GM18517 (cell line): ENCODE measurements around the gene ZNF213.

Source experiments
- ATAC-seq: cut with Tn5 transposase; IDR thresholded peaks from one replicate; pipeline ENCODE4 v1.9.1; 2021; ENCODE audit warnings: mild to moderate bottlenecking, moderate library complexity; ENCODE audit not compliant: unreplicated experiment

ZNF213 gene

DNA sequence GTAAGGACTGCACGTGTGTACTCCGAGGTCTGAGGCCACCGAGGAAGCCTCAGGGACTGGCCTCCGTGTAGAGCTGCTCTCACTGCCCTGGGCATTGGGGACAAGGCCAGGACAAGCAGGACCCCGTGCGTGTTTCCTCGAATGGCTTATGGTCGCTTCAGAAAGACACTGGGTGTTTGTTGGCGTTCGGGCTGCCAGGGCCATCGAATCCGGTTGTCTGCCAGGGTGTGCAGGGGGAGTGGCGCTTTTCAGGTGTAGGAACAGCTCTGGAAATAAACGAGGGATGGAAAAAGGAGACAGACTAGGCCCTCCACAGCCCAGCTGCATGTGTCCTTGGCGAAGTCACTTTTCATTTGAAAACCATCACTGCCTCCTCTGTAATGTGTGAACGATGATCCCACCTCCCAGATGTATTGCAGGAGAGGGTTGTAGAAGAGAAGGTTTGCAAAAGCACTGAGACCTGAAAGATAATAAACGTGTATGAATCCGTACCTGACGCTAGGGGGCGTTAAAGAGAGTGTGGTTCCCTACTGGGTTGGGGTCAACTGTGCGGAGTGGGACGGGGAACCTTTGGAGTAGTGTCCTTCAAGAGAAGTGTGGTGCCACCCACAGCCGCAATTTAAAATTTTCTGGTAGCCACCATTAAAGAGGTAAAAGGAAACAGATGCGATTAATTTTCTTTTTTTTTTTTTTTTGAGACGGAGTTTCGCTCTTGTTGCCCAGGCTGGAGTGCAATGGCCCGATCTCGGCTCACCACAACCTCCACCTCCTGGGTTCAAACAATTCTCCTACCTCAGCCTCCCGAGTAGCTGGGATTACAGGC is 33.6 kb upstream of the ZNF213 start:
- ATAC-seq = no peak

DNA sequence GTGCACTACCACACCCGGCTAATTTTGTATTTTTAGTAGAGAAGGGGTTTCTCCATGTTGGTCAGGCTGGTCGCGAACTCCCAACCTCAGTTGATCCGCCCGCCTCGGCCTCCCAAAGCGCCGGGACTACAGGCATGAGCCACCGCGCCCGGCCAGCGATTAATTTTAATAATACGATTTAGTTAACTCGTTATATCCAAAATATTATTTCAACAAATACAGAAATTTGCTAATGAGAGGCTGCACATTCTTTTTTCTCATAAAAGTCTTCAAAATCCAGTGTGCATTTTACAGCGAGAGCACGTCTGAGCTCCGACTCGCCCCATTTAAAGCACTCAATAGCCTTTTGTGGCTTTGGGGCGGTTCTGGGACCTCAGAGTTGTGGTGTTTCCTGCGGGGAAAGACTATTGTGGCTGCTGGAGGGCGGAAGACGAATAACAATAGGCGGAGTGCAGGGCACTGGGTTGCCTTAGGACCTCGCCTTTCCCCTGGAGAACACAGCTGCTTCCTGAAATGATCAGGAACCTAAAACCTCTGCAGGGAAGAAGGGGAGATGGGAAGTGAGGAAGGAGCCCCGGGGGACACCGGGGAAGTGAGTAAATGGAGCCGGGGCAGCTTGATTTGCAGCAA is 32.9 kb upstream of the ZNF213 start:
- no peak for ATAC-seq

DNA sequence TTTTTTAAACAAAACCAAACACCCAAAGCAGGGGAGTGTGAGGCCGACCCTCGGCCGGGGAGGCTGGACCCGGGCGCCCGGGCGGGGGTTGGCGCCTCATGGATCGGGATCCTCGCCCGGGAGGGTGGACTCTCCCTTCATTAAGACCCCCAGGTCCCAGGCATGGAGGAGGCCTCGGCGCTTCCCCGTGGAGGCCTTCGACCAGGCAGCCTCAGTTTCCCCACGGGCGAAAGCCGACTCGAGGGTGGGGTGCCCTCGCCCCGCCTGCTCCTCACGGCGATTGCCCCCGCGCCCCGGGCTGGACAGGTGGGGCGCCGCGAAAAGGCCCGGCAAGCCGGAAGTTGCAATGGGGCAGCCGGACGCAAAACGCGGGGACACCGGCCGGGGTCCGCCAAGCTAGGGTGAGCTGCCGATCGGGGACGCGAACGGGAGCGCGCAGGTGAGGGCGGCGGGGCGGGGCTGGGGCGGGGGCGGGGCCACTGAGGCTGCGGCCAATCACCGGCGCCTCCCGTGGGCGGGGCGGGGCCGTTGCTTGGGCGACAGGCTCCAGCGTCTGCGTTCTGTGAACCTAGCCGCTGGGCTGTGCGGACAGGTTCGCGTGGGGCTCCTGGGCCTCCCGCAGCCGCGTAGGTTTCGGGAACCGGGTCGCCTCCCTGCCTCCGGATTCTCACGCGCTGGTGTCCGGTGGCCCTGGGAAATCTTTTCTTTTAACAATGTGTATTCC is 28.5 kb upstream of the ZNF213 start:
- ATAC-seq = peak; percentile 60

DNA sequence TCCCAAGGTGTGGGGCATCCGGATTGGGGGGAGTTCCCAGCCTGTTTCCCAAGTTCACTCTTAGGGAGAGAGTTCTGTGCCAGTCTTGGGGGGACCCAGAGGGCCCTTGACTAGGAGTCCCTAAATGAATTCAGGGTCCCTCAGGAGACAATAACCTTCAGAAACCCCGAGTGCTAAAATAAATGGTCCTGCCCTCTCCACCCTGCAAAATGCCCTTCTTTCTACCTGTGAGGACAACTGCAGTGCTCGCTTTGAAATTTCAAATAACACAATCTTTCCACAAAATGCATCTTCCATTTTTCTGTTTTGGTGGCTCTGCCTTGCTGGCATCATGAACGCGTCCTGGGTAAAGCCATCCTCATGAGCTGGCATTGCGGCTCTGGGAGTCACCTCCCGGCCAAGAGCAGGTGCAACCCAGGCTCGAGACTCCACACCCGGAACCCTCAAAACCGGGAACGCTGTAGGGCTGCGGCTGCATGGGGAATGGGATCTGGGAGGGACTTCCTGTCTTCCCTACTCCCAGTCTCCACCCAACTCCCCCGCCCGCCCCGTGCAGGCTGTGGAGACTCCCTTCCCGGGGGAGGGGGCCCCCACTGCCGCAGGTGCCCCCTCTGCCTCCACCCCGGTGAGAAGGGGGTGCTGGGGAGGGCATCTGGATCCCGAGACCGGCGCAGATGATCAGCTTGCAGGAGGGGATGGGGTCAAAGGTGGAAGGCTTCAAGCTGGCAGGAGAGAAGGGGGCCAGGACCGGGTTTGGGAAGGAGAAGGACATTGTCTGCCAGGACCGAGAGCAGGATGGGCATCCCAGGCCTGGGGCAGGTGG is 22.6 kb upstream of the ZNF213 start, which contains the start of gene ZNF205:
TSS of gene ZNF205 (plus strand) at position 529 of the 823 bp plus-strand sequence. CDS start 845 bp downstream, outside the sequence.
- ATAC-seq = no peak

DNA sequence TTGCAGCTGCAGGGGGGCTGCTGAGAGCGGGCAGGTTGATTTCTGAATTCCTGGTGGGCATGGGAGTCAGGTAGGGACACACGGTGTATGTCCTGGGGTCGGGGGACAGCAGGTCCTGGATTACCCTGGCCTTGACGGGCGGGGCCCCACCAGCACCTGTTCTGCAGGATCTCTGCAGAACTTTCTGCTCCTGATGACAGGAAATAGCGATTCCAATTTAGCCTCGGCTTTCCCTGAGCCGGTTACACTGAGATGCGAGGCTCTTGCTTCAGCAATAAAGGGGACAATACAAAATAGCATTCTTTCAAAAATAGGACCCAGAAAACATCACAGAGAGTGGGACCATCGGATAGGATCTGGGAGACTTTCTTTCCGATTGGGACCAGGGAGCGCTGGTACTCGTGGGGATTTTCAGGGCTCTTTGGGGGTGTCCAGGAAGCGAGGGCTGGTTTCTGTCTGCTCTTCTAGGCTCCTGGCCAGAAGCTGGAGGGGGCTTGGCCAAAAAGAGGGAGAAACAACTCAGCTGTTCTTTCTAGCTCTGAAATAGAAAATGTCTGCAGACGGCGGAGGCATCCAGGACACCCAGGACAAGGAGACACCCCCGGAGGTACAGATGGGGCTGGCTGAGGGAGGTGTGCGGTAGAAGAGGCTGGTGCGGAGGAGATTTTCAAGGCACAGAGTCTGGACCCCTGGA is 21.8 kb upstream of the ZNF213 start:
- no peak for ATAC-seq

DNA sequence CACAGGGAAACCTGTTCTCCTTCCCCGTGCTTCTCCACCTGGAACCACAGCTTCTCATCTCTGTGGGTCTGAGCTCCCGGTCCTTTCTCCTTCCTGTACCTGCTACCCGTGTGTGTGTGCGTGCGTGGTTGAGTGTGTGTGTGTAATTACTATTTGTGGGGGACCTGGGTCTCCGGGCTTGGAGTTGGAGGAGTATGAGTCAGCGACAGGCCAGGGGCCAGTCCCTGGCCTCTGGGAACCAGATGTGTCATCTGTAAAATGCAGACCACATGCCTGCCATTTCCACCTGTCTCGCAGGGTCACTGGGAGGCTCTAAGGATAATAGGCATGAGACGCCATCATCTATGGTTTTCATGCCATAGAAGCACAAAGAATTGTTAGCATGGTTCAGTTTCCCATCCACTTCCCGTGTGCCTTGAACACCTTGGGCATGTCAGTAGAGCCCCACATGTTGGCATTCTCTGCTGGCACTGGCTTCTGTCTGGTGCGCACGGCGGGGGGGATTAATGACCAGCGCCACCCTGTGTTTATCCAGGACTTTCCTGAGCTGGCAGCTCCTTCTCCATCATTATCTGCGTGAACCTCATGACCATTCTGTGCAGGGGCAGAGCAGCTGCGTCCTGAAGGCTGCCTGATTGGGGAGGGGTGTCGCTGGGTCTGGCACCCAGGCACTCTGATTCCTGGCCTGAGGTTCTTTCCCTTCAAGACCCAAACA is 20.9 kb upstream of the ZNF213 start:
- no peak for ATAC-seq

DNA sequence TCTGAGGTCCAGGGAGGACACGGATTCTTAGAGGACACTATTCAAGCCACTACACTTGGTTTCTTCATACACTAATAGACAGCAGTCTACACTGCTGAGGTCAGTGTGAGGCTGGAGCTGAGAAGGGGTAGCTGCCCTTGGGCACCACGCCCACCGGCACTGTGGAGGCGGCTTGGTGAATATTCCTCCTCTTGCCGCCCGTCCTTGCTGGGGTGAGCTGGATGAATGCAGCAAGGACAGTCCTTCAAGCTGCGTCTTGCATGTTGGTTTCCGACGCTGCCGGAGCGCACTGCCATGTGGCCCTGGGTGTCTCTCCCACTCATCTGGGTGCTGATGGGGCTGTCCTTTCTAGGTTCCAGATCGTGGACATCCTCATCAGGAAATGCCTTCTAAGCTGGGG is 19.8 kb upstream of the ZNF213 start:
- no peak for ATAC-seq

DNA sequence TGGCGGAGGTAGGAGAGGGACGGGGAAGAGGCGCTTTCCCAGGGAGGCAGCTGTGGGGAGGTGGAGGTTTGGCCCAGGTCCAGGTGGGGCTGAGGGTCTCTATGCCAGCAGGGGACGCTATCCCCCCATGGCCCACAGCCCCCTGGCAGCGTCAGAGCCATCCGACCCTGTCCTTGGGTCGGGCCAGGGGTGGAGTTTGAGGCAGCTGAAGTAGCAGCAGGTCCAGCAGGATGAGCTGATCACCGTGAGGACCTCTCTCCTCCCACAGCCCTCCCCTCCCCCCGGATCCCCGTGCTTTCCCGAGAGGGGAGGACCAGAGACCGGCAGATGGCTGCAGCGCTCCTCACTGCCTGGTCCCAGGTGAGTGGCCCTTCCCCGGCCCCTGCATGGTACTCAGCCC is 19.3 kb upstream of the ZNF213 start:
- ATAC-seq = no peak

DNA sequence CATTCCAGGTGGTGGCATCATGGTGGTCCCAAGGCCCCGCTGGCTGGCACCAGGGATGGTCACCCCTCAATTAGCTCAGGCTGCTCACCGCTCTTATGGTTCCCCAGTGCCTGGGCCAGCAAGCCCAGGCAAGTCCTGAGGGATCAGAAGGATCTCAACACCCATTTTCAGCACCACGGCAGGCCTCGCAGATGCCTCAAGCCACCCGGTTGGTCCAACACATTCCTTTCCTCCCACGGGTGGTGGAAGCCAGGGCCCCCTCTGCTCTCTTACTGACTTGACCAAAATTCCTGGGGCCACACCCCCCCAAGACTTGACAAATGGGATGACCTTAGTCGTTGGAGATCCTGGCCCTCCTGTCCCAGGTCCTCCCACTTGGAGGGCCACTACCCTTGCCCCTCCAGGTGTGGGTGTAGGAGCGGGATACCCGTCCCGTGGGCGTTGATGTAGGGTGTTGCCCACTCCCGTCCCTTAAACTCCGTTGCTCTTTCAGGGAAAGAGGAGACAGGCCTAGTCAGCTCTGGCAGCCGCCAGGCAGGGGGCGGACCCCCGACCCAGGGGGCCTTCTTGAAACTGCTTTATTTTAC is 16.5 kb upstream of the ZNF213 start:
- no peak for ATAC-seq

DNA sequence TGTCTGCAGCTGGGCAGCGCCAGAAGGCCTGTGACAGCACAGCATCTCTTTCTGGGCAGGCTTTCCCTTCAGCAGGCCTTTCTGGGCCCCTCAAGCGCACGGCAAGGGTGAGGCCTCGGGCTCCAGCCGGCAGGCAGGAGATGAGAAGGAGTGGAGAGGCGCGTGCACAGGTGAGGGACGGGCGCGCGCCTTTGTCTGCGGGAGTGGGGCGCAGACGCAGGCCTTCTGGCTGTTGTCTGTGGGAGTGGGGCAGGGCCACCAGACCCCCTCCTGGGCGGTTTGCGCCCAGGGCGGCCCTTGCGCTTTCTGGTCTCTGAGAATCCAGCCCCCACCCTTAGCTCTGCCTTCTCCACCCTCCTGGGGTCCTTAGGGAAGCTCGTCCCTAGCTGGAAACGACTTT is 16.0 kb upstream of the ZNF213 start:
- no peak for ATAC-seq

DNA sequence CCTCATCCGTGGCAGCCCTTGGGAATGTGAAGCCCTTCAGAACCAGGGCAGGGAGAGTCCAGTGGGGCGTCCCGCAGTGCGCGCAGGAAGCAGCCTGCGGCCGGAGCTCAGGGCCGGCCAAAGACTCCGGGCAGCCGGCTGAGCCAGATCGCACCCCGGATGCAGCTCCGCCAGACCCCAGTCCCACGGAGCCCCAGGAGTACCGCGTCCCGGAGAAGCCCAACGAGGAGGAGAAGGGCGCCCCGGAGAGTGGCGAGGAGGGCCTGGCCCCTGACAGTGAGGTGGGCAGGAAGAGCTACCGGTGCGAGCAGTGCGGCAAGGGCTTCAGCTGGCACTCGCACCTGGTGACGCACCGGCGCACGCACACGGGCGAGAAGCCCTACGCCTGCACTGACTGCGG is 15.5 kb upstream of the ZNF213 start:
- no peak for ATAC-seq

DNA sequence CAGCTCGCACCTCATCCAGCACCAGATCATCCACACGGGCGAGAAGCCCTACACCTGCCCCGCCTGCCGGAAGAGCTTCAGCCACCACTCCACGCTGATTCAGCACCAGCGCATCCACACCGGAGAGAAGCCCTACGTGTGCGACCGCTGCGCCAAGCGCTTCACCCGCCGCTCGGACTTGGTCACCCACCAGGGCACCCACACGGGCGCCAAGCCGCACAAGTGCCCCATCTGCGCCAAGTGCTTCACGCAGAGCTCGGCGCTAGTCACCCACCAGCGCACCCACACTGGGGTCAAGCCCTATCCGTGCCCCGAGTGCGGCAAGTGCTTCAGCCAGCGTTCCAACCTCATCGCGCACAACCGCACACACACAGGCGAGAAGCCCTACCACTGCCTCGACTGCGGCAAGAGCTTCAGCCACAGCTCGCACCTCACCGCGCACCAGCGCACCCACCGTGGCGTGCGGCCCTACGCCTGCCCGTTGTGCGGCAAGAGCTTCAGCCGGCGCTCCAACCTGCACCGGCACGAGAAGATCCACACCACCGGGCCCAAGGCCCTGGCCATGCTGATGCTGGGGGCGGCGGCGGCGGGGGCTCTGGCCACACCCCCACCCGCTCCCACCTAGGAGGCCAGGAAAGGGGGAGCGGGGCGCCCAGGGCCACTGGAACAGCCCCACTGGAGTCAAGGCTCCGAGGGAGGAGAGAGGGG is 15.0 kb upstream of the ZNF213 start:
- ATAC-seq = no peak

DNA sequence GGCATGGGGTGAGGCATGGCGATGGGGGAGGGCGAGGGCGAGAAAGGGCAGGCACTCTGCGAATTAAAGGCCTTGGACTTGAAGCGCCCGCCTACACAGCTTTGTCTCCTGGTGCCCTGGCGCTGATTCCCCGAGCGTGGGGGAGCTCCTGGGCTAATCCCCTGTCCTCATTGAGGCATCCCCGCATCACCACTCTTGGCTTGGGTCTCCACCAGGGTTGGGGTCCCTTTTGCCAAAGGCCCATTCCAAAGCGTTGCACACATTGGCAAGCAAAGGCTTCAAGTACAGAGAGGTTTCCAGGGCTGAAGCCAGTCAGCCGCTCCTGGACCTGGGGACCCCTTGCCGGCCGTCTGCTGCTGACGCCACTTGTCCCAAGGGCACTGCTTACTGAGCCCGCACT is 14.4 kb upstream of the ZNF213 start:
- ATAC-seq = no peak

DNA sequence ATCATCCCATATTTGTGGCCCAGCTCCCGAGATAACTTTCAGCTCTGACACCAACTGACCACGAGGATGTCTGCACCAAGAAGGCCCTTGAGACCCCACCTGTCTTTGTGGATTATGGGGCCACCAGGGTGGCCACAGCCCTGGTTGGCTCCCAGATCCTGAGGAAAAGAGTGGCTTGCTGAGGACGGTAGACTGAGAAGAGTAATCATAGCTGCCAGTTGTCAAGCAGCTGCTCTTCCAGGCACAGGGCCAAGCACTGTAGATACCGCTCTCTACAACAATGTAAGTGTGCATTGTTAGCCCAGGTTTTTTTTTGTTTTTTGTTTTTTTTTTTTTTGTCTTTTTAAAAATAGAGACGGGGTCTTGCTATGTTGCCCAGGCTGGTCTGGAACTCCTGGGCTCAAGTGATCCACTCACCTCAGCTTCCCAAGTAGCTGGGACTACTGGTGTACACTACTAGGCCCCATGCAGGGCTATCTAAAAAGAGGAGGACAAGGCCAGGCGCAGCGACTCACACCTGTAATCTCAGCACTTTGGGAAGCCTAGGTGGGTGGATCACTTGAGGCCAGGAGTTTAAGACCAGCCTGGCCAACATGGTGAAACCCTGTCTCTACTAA is 12.9 kb upstream of the ZNF213 start:
- ATAC-seq = no peak

DNA sequence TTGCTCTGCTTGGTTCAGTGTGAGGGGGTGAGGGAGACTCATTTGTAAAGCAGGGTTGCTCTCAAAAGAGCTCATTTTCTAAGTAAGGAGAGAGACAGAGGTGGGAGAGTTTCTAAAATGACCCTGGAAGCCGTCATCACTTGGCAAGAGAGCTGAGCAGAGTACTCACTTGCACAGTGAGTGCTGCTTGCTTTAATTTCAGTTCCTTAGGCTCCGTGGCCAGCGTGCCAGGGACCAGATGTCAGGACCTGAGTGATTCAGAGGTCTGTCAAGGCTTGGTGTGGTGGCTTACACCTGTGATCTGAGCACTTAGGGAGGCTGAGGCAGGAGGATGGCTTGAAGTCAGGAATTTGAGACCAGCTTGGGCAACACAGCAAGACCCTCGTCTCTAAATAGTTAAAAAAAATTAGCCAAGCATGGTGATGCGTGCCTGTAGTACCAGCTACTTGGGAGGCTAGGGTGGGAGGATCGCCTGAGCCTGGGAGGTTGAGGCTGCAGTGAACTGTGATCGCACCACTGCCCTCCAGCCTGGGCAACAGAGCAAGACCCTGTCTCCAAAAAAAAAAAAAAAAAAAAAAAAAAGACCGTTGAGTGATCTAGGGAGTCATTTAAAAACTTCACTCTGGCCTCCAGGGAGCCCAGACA is 11.8 kb upstream of the ZNF213 start:
- no peak for ATAC-seq

DNA sequence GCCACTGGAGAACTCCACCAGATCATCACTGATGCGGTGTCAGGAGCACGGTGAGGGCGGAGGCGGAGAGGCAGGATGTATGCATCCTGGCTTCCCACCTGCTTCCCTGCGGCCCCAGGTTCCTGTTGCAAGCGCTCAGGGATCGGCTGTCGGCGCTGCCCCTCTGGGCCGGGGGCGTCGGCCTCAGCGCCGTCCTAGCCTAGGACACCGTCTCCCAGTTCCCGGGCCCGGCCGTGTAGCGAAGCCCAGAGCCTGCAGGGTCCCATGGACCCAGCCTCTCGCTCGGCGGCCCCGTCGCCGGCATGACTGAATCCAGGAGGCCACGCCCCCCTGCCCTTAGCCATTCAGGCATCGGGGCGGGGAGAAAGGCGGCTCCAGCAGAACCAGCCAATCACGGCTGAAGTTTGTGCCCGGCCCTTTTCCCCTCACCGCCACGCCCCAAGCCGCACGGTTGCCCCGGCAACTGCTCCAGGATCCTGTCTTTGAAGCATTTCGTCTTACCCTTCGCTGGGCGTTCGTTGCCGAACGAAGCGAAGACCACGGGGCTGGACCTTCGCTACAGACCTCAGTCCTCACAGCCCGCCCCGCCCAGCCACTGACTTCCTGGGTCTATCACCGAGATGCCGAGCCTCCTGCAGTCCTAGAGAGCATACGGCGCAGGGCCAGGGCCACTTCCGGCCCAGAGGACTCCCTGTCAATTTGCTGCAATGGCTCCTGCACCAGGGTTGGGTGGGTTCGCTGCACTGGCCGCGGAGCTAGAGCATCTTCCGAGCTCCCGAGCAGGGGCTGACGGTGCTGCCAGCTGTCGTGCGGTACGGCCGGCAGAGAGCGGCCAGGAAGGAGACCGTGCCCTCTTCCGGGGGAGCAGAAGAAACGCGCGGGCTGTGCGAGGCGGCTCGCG is 10.6 kb upstream of the ZNF213 start:
- ATAC-seq = peak; percentile 68

DNA sequence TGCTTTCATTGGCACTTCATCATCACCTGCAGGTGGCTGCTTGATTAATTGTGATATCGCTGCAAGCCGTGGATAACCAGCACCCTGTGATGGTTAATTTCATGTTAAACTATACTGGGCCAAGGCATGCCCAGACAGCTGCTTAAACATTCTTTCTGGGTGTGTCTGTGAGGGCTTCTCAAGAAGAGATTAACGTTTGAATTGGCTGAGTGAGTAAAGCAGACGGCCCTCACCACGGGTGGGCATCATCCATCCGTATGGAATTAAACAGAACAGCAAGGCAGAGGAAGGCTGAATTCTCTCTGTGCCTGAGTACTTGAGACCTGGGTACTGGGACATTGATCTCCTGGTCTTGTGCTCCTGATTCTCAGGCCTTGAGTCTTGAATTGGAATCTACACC is 7.1 kb upstream of the ZNF213 start:
- no peak for ATAC-seq
